CD8-positive, alpha-beta memory T cell (primary cell): ENCODE data around the gene PLXNB2. TPM values are rescaled to one million over a fixed set of nuclear protein-coding genes. Genes with fewer than 3 reads are reported as not detected.

ENCODE experiments used
- CTCF ChIA-PET: fragments of 350-600 bp; sonication (Branson Sonifier 250); formaldehyde crosslinking; loops from one replicate; lab custom pipeline; 2021; ENCODE audit warnings: antibody characterized with exemption; lab: Charles Lee
- POLR2A ChIA-PET: fragments of 350-600 bp; sonication (Branson Sonifier 250); formaldehyde crosslinking; loops from one replicate; lab custom pipeline; 2021; ENCODE audit warnings: antibody characterized with exemption; lab: Charles Lee
- DNase-seq, 5 donors: peaks; one replicate each; pipeline versions ENCODE4 v3.0.0 to v3.0.0-alpha.2; 2020 to 2022; ENCODE audit warnings: mixed read lengths in 1 of 5
- H3K27ac ChIP-seq: one replicate; pipeline ENCODE4 v1.7.0; 2013; ENCODE audit warnings: low read depth, mild to moderate bottlenecking, low read length, moderate library complexity
- H3K27me3 ChIP-seq: 2 replicates; pipeline ENCODE4 v1.7.0; 2013; ENCODE audit warnings: low read length, mild to moderate bottlenecking; ENCODE audit not compliant: insufficient read depth, poor library complexity, severe bottlenecking
- H3K36me3 ChIP-seq: 2 replicates; pipeline ENCODE4 v1.7.0; 2013; ENCODE audit warnings: mild to moderate bottlenecking, low read length, moderate library complexity; ENCODE audit not compliant: insufficient read depth
- H3K4me1 ChIP-seq: 2 replicates; pipeline ENCODE4 v1.7.0; 2013; ENCODE audit warnings: mild to moderate bottlenecking, low read length, moderate library complexity; ENCODE audit not compliant: insufficient read depth
- H3K4me3 ChIP-seq: 2 replicates; pipeline ENCODE4 v1.7.0; 2013; ENCODE audit warnings: mild to moderate bottlenecking, low read length
- H3K9me3 ChIP-seq: 2 replicates; pipeline ENCODE4 v1.7.0; 2013; ENCODE audit warnings: mild to moderate bottlenecking, low read length
- H3K27ac Mint-ChIP-seq, 8 donors: one replicate each; pipeline ENCODE4 v1.8.0; 2020 to 2021; ENCODE audit warnings: mixed read lengths in 8 of 8, mild to moderate bottlenecking in 6 of 8, inconsistent platforms in 3 of 8, moderate library complexity in 3 of 8
- H3K27me3 Mint-ChIP-seq, 2 donors: one replicate each; pipeline ENCODE4 v1.8.0; 2020 to 2021; ENCODE audit warnings: mixed read lengths in 2 of 2, mild to moderate bottlenecking in 1 of 2, moderate library complexity in 1 of 2
- H3K36me3 Mint-ChIP-seq, 3 donors: one replicate each; pipeline ENCODE4 v1.8.0; 2020 to 2021; ENCODE audit warnings: mixed read lengths in 3 of 3, inconsistent platforms in 1 of 3, mild to moderate bottlenecking in 1 of 3
- H3K4me1 Mint-ChIP-seq, 3 donors: one replicate each; pipeline ENCODE4 v1.8.0; 2020 to 2021; ENCODE audit warnings: mixed read lengths in 3 of 3, inconsistent platforms in 1 of 3, mild to moderate bottlenecking in 1 of 3
- H3K4me3 Mint-ChIP-seq, 7 donors: one replicate each; pipeline ENCODE4 v1.8.0; 2020 to 2021; ENCODE audit warnings: mixed read lengths in 7 of 7, mild to moderate bottlenecking in 6 of 7, moderate library complexity in 4 of 7, inconsistent platforms in 2 of 7
- H3K9me3 Mint-ChIP-seq, 5 donors: one replicate each; pipeline ENCODE4 v1.8.0; 2020 to 2022; ENCODE audit warnings: mixed read lengths in 5 of 5, mild to moderate bottlenecking in 3 of 5, moderate library complexity in 2 of 5, inconsistent platforms in 1 of 5
- polyA plus RNA-seq: library from polyadenylated mRNA; unstranded; fragments of 300-500 nt; fragmentation: Illumina TruSeq; gene quantifications from one replicate; pipeline ENCODE4 v1.2.3, GENCODE V29; 2021
- total RNA-seq, 2 experiments: library from RNA; stranded (reverse); gene quantifications; one replicate each; pipeline ENCODE4 v1.2.3, GENCODE V29; 2021

PLXNB2 gene
- total and polyA plus RNA-seq, 3 experiments from 2014 or later: 0.17 to 14.4 (median 13.4) TPM

DNA sequence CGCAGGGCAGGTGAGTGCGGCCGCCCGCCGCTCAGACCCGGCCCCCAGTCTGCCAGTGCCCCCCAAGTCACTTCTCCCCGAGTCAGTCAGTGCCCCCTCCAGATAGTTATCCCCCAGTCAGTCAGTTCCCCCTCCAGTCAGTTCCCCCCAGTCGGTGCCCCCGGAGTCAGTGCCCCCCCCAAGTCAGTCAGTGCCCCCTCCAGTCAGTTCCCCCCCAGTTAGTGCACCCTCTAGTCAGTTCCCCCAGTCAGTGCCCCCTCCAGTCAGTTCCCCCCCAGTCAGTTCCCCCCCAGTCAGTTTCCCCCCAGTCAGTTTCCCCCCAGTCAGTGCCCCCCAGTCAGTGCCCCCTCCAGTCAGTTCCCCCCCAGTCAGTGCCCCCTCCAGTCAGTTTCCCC, 36.1 kb upstream of the PLXNB2 start:
- peaks cover 0 to 1% (median 0%) of the 10 kb centered on the region in 3 donors for H3K36me3 Mint-ChIP-seq
- Histone ChIP-seq H3K36me3 (no peaks in the 10 kb centered on the region), H3K9me3 (no peaks in the 10 kb centered on the region), H3K27ac (peak overlapping the region; percentile 70), H3K4me3 (peak overlapping the region; percentile 58), H3K4me1 (peaks cover 26% of the 10 kb centered on the region), H3K27me3 (no peaks in the 10 kb centered on the region)
- no peaks in the 10 kb centered on the region for H3K9me3 Mint-ChIP-seq
- ChIA-PET CTCF (interaction anchor here (1.0 kb wide), 1 partner anchor 277 kb away, joined by 5 read pairs; no protein-coding TSS in a partner anchor), POLR2A (no interaction called here)
- H3K4me1 Mint-ChIP-seq: peaks cover 6 to 12% (median 11%) of the 10 kb centered on the region in 3 donors
- H3K4me3 Mint-ChIP-seq: peak overlapping the region in 5 of 7 donors; percentile 32 to 77 (median 75)
- H3K27me3 Mint-ChIP-seq: no peaks in the 10 kb centered on the region
- DNase-seq: peak in 1 of 5 donors; percentile 16
- H3K27ac Mint-ChIP-seq: peak overlapping the region in 1 of 8 donors; percentile 85

DNA sequence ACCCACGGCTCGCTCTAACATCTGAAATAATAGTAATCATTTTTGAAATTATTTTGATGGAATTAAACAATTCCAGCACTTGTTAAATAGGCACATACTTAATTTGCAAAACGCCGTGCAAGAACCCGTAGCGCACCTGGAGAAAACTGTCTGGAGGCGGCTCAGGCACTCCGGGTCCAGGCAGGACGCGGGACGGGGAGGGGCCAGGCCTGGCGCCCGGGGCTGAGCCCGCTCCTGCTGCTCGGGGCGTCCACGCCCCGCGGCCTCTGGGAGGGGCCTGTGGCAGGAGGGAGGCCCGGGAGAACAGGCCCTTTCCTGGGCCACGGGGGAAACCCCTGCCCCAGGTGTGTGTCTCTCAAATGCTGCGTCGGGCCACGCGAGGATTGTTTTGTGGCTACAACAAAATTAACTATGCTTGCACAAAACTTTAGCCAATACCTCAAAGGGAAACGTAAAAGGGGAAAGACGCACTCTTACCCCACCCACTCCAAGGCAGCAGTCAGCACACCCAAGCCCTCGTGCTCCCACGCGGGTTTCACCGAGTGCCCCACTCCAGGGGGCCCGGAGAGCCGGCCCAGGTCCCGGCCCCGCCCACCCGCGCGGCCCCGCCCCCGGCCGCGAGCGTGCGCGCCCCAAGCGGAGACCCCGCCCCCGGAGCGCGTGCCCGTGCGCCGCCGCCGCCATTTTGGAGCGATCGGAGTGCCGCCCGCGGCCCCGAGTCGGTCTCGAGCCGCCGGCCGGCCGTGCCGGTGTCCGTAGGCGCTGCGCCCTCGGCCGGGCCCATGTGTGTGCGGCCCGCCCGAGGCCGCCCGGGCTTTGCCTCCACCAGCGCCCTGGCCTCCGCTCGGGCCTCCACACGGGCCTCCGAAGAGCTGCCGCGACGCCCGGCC, 35.5 kb upstream of the PLXNB2 start, which contains the start of gene PPP6R2:
Gene PPP6R2, plus strand, starts transcription at position 677 of the 890 bp plus-strand sequence. CDS start 50,582 bp downstream, outside the sequence.
- Histone ChIP-seq H3K9me3 (no peaks in the 10 kb centered on the region), H3K4me1 (peaks cover 24% of the 10 kb centered on the region), H3K27me3 (no peaks in the 10 kb centered on the region), H3K4me3 (peak within 1 kb of the TSS; percentile 58), H3K36me3 (no peaks in the 10 kb centered on the region), H3K27ac (peak within 1 kb of the TSS; percentile 70)
- CTCF ChIA-PET: interaction anchor here (0.8 to 2.4 kb wide), 26 partner anchors 9 to 278 kb away, joined by 3 to 14 read pairs (median 4); partner anchors contain the start of genes HDAC10 and SCO2
- DNase-seq: peak; percentile 82 to 90 (median 87)
- Mint-ChIP-seq H3K9me3 (no peaks in the 10 kb centered on the region), H3K4me1 (peaks cover 6 to 12% (median 11%) of the 10 kb centered on the region in 3 donors), H3K27me3 (no peaks in the 10 kb centered on the region), H3K36me3 (peaks cover 0 to 1% (median 0%) of the 10 kb centered on the region in 3 donors), H3K27ac (peak within 1 kb of the TSS; percentile 88 to 96 (median 94)), H3K4me3 (peak within 1 kb of the TSS; percentile 85 to 96 (median 89))
- POLR2A ChIA-PET: interaction anchor here (0.6 to 1.9 kb wide), 6 partner anchors 18 to 254 kb away, joined by 3 to 7 read pairs (median 5); partner anchors contain the start of gene HDAC10

DNA sequence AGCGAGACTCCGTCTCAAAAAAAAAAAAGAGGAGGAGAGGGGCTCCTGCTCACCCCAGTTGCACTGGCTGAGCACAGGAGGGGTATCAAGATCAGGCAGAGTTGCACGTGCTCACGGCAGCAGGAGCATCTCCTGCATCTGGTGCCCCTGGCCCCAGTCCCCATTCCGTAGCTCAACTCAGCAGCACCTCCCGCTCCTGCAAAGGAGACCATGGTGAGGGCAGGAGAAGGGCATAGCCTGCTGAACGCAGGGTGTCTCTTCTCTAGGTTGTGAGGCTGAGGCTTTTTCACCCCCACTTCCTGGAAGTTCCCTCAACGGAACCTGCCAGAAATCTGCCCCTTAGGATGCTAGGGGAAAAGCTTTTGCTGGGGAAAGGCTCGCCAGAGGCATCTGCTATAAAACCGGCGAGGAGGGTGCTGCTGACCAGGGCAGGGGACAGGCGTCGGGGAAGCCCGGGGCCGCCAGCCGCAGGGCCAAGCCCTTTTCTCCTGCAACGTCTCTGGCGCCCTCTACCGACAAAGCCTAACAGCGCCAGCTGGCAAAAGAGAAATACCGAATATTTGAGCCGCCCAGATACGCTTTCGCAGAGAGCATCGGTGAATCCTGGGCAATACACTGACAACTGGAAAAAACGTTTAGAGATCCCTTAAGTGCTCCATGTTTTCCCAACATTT, 34.7 kb upstream of the PLXNB2 start:
- H3K9me3 Mint-ChIP-seq: no peaks in the 10 kb centered on the region
- peaks cover 0 to 1% (median 0%) of the 10 kb centered on the region in 3 donors for H3K36me3 Mint-ChIP-seq
- Histone ChIP-seq H3K9me3 (no peaks in the 10 kb centered on the region), H3K36me3 (no peaks in the 10 kb centered on the region), H3K4me1 (peaks cover 17% of the 10 kb centered on the region), H3K4me3 (peak overlapping the region; percentile 44), H3K27ac (peak overlapping the region; percentile 56), H3K27me3 (no peaks in the 10 kb centered on the region)
- CTCF ChIA-PET: interaction anchor here (0.8 to 2.4 kb wide), 33 partner anchors 8 to 279 kb away, joined by 3 to 14 read pairs (median 4); partner anchors contain the start of genes HDAC10 and SCO2
- H3K4me1 Mint-ChIP-seq: peaks cover 6 to 12% (median 11%) of the 10 kb centered on the region in 3 donors
- no peaks in the 10 kb centered on the region for H3K27me3 Mint-ChIP-seq
- H3K4me3 Mint-ChIP-seq: peak overlapping the region; percentile 85 to 96 (median 89)
- peak overlapping the region; percentile 88 to 96 (median 94) for H3K27ac Mint-ChIP-seq
- POLR2A ChIA-PET: interaction anchor here (0.6 to 1.9 kb wide), 6 partner anchors 19 to 253 kb away, joined by 3 to 7 read pairs (median 5); partner anchors contain the start of gene HDAC10
- DNase-seq: peak; percentile 81 to 91 (median 86)

DNA sequence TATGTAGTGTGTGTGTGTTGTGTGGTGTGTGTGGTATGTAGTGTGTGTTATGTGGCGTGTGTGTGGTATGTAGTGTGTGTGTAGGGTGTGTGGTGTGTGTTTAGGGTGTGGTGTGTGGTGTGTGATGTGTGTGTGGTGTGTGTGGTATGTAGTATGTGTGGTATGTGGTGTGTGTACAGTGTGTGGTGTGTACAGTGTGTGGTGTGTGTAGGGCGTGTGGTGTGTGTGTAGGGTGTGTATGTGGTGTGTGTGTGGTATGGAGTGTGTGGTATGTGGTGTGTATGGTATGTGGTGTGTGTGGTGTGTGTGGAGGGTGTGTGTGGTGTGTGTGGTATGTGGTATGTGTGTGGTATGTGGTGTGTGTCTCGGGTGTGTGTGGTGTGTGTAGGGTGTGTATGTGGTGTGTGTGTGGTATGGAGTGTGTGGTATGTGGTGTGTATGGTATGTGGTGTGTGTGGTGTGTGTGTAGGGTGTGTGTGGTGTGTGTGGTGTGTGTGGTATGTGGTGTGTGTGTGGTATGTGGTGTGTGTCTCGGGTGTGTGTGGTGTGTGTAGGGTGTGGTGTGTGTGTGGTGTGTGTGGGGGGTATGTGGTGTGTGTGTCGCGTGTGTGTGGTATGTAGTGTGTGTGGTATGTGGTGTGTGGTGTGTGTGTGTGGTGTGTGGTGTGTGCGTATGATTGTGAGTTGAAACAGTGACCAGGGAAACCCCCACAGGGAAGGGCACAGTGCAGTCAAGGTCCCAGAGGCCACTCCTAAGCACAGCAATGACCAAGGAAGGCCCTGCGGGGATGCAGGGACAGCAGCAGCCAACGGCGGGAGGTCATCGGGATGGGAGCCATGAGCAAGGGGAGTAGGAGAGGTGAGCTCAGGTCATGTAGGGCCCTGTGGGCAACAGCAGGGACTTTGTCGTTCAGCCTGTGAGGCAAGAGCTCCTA, 32.8 kb upstream of the PLXNB2 start:
- DNase-seq: peak in 1 of 5 donors; percentile 9
- Mint-ChIP-seq H3K36me3 (peaks cover 0 to 1% (median 0%) of the 10 kb centered on the region in 3 donors), H3K27ac (no peak overlapping the region), H3K9me3 (no peaks in the 10 kb centered on the region), H3K4me3 (peak overlapping the region in 1 of 7 donors; percentile 18), H3K4me1 (peaks cover 6 to 11% (median 8%) of the 10 kb centered on the region in 3 donors), H3K27me3 (no peaks in the 10 kb centered on the region)
- Histone ChIP-seq H3K9me3 (no peaks in the 10 kb centered on the region), H3K4me1 (peaks cover 6% of the 10 kb centered on the region), H3K4me3 (no peak overlapping the region), H3K27ac (no peak overlapping the region), H3K27me3 (no peaks in the 10 kb centered on the region), H3K36me3 (no peaks in the 10 kb centered on the region)
- POLR2A ChIA-PET: interaction anchor here (1.2 kb wide), 1 partner anchor 89 kb away, joined by 3 read pairs; the partner anchor contains the start of gene HDAC10
- CTCF ChIA-PET: interaction anchor here (0.7 to 2.4 kb wide), 8 partner anchors 12 to 130 kb away, joined by 3 to 13 read pairs (median 4); partner anchors contain the start of genes DENND6B and HDAC10

DNA sequence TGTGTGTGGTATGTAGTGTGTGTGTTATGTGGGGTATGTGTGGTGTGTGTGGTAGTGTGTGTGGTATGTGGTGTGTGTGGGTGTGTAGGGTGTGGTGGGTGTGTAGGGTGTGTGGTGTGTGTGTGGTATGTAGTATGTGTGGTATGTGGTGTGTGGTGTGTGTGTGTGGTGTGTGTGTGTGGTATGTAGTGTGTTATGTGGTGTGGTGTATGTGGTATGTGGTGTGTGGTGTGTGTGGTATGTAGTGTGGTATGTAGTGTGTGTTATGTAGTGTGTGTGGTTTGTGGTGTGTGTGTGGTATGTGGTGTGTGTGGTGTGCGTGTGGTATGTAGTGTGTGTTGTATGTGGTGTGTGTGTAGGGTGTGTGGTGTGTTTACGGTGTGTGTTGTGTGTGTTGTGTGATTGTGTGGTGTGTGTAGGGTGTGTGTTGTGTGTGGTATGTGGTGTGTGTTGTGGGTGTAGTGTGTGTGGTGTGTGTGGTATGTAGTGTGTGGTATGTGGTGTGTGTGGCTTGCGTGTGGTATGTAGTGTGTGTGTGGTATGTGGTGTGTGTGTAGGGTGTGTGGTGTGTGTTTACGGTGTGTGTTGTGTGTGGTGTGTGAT, 31.5 kb upstream of the PLXNB2 start:
- CTCF ChIA-PET: no interaction called here

DNA sequence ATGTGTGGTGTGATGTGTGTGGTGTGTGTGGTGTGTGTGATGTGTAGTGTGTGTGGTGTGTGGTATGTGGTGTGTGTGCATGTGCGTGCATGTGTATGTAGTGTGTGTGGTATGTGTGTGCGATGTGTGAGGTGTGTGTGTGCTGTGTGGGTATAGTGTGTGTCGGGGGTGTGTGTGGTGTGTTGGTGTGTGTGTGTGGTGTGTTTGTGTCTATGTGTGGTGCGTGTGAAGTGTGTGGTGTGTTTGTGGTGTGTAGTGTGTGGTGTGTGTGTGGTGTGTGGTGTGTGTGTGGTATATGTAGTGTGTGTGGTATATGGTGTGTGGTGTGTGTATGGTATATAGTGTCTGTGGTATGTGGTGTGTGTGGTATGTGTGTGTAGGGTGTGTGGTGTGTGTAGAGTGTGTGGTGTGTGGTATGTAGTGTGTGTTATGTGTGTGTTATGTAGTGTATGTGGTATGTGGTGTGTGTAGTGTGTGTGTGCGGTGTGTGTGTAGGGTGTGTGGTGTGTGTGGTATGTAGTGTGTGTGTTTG, 30.7 kb upstream of the PLXNB2 start:
- Histone ChIP-seq H3K27me3 (no peaks in the 10 kb centered on the region), H3K27ac (no peak overlapping the region), H3K4me3 (no peak overlapping the region), H3K4me1 (peaks cover 6% of the 10 kb centered on the region), H3K9me3 (no peaks in the 10 kb centered on the region), H3K36me3 (no peaks in the 10 kb centered on the region)
- Mint-ChIP-seq H3K4me3 (no peak overlapping the region), H3K27me3 (peaks cover 0 to 2% of the 10 kb centered on the region in 2 donors), H3K9me3 (no peaks in the 10 kb centered on the region), H3K27ac (no peak overlapping the region), H3K4me1 (peaks cover 6 to 11% (median 8%) of the 10 kb centered on the region in 3 donors), H3K36me3 (peaks cover 0 to 1% (median 0%) of the 10 kb centered on the region in 3 donors)
- ChIA-PET CTCF (no interaction called here), POLR2A (no interaction called here)
- no peak for DNase-seq

More for the DNA sequence above, 31.5 kb upstream of the PLXNB2 start:
- Mint-ChIP-seq H3K4me3 (no peak overlapping the region), H3K27me3 (no peaks in the 10 kb centered on the region), H3K4me1 (peaks cover 6 to 11% (median 8%) of the 10 kb centered on the region in 3 donors), H3K9me3 (no peaks in the 10 kb centered on the region), H3K27ac (no peak overlapping the region), H3K36me3 (peaks cover 0 to 1% (median 0%) of the 10 kb centered on the region in 3 donors)
- DNase-seq: no peak
- Histone ChIP-seq H3K27ac (no peak overlapping the region), H3K9me3 (no peaks in the 10 kb centered on the region), H3K4me1 (peaks cover 6% of the 10 kb centered on the region), H3K27me3 (no peaks in the 10 kb centered on the region), H3K36me3 (no peaks in the 10 kb centered on the region), H3K4me3 (no peak overlapping the region)
- POLR2A ChIA-PET: no interaction called here
